KG1 (cell line): Measurements from ENCODE around the gene ADGRG4.
"Not testable (repeated sequence)": the region's sequence is repeated elsewhere in the genome, so short reads cannot be mapped to it uniquely, and the experiment has no call there.

Experiments used
- DNase-seq: peaks from one replicate; lab custom pipeline; 2025; lab: John Stamatoyannopoulos, UW

Gene ADGRG4

DNA sequence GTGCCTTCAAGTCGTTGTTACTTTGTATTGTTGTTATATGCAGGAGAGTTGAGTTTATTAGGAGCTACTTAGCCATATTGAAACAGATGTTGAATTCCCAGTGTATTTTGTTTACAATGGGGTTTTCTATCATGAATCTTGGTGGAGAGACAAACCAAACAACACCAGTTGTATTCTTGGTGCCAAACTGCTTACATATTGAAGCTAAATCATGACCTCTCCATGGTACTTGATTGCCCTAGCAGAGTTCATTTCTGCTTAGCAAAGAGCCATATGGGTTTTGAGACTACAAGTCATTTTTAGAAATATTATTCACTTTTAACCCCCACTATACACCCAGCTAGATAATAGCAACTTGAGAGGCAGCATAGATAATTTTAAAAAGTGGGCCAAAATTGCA lies 85.4 kb downstream of the ADGRG4 start:
- no peak for DNase-seq

DNA sequence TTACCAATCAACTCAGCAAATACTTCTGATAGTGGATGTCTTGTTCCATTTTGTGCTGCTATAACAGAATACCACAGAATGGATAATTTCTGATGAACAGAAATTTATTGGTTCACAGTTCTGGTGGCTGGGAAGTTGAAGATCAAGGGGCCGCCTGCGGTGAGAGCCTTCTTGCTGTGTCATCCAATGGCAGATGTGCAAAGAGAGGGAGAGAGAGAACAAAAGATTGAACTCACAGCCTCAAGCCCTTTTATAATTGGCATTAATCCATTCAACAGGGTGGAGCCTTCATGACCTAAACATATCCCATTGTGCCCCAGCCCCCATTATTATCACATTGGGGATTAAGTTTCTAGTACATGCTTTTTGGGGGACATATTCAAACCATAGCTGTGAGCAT lies 86.1 kb downstream of the ADGRG4 start:
- DNase-seq: no peak

DNA sequence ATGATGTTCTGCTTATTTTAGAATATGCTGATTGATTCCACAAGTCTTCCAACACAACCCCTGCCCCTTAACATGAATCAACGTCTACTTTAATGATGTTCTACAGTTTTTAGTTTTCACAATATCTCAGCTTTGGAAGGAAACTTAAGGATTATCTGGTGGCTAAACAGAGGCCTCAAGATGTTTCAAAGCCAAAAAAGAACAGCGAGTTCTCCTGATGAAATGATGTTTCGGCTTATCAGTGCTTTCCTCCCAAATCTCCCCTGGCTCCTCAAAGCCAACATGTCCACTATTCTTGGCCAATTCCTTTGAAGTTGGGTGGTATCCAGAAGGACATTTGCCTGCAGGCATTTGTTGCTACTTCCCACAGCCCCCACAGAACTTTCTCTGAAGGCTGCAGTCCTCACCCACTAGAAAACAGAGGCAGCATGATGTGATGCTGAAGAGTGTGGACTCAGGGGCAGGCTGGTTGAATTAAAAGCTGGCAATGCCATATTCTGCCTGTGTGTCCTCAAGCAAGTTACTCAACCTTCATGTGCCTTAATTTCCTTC lies 87.3 kb downstream of the ADGRG4 start:
- no peak for DNase-seq

DNA sequence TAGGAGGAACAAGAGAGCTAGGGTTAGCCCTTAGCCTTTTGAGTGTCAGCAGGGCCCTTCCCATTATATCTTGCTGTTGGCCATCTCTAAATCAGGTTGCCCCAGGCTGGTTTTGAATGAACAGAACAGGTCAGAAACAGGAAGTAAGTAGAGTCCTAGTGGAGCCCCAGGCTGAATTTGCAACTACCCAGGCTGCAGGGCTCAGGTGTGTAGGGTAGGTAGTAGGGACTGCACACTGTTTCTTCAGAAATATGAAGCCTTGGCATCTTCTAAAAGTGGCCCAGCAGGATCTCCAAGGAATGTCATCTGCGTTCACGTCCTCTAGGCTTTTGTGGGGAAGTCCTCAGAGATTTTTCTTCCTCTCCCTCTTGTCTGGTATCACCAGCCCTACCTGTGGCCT lies 90.2 kb downstream of the ADGRG4 start:
- DNase-seq: no peak

DNA sequence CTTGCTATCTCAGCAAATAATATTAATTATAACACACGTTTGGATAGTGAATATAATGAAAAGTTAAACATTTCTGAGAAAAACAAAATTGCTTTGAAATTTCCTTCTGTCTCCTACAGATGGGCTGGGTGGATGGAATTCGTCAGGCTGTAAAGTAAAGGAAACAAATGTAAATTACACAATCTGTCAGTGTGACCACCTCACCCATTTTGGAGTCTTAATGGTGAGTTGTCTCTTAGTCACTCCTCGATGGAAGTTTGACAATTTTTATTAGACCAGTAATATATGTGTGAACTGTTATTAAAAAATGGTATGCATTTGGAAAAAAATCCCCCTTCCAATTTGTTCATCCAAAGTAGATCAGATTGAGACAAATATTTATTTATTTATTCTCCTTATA lies 94.5 kb downstream of the ADGRG4 start:
- DNase-seq: no peak

DNA sequence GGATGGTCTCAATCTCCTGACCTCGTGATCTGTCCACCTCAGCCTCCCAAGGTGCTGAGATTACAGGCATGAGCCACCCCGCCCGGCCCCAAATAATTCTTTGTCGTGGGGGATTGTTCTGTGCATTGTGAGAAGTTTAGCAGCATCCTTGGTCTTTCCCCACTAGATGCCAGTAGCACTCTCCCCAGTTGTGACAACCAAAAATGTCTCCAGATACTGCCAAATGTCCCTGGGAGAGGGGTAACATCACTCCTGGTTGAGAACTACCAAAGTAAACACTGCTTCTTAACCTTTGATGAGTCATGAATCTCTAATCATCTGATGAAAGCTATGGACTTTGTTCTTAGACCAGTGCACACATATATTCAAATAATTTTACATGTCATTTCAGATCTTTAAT lies 96.2 kb downstream of the ADGRG4 start:
- no peak for DNase-seq

- no peak for DNase-seq
Measured at GRCh38 chrX:136405126-136405525, 104.4 kb downstream of the ADGRG4 start.

GRCh38 chrX:136417806-136418205 lies 117.0 kb downstream of the ADGRG4 start:
- DNase-seq: no peak

DNA sequence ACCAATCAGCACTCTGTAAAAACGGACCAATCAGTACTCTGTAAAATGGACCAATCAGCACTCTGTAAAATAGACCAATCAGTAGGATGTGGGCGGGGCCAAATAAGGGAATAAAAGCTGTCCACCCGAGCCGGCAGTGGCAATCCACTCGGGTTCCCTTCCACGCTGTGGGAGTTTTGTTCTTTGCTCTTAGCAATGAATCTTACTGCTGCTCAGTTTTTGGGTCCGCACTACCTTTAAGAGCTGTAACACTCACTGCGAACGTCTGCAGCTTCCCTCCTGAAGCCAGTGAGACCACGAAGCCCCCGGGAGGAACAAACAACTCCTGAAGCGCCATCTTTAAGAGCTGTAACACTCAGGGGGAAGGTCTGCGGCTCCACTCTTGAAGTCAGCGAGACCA lies 120.6 kb downstream of the ADGRG4 start:
- DNase-seq: no peak

DNA sequence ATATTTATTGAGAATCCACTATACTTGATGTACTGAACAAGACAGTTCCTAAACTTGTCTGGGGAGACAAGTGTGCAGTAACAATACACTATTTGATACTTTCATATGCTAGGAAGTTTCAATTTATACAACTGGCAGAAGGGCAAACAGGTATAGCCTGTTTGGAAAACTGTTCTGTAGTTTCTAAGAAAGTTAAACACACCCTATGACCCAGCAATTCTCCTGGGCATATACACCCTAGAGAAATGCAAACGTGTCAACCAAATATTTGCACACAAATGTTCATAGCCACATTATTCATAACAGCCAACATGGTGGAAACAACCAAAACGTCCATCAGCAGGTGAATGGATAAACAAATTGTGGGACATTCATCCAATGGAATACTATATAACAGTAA lies 123.0 kb downstream of the ADGRG4 start:
- DNase-seq: no peak

- no peak for DNase-seq
Measured at GRCh38 chrX:136425996-136426395, 125.2 kb downstream of the ADGRG4 start.

DNA sequence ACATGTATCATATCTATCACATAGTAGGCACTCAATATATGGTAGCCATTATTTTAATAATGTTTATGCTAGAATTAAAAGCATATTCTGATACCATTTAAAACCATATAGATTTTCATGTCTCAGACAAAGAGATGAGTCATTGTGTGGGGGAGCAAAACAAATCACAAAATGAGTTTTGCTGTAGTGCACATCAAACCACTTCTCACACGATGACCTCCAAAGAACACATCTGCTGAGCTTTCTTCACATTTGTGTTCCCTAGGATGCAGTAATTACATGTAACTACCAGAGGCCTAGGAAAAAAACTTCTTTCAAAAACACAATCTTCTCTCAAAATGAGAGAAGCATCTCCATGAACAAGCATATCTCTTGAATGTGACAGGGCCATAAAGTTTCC lies 130.9 kb downstream of the ADGRG4 start:
- DNase-seq: no peak

GRCh38 chrX:136437774-136438173 lies 137.0 kb downstream of the ADGRG4 start:
- DNase-seq: no peak

DNA sequence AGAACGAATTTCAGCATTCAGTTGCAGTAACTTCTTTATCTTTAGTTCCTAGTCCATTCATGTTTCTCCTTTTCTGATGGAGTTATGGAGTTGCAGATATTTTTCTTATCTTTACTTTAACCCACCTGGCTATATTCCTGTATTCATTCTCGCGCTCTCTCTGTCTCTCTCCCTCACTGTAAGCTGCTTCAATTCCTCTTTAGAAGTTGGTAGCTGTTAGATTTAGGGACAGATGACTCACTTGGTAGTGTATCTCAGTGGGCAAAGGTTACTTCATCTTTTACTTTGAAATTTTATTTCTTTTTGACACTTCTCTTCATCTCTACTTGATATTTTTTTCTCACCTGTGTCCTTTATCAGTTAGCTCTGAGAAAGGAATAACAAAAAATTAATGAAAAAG lies 137.4 kb downstream of the ADGRG4 start:
- no peak for DNase-seq

DNA sequence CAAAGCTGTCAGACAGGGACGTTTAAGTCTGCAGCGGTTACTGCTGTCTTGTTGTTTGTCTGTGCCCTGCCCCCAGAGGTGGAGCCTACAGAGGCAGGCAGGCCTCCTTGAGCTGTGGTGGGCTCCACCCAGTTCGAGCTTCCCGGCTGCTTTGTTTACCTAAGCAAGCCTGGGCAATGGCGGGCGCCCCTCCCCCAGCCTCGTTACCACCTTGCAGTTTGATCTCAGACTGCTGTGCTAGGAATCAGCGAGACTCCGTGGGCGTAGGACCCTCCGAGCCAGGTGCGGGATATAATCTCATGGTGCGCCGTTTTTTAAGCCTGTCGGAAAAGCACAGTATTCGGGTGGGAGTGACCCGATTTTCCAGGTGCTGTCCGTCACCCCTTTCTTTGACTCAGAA lies 144.9 kb downstream of the ADGRG4 start:
- DNase-seq: not testable (repeated sequence)

DNA sequence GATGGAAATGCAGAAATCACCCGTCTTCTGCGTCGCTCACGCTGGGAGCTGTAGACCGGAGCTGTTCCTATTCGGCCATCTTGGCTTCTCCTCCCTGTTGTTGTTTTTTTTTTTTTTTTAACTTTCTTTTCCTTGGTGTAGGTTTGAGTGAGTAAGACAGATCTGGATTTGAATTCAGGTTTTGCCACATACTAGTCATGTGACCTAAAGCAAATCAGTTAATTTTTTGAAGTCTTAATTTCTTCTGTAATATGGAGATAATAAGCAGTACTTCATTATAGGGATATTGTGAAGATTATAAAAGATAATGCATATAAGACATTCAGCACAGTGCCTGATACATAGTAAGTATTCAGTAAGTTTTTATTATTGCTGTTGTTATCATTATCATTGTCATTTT lies 145.4 kb downstream of the ADGRG4 start:
- DNase-seq: no peak

DNA sequence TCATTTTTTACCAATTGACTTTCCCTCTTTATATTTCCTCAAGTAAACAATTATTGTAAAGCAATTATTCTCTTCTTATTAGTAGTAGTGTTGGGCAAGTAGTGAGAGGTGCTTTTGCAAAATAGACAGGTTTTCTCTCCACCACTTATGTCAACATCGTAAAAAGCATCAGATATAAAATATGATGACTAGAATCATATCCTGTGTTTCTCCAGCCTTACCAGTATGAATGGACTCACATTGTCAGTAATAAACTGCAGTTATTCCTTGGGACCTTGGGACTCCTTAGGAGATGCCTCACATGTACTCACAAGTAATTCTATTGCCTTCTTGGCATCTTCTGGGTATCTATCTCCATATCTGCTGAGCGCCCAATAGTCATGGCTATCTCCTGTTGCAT lies 146.5 kb downstream of the ADGRG4 start:
- no peak for DNase-seq

DNA sequence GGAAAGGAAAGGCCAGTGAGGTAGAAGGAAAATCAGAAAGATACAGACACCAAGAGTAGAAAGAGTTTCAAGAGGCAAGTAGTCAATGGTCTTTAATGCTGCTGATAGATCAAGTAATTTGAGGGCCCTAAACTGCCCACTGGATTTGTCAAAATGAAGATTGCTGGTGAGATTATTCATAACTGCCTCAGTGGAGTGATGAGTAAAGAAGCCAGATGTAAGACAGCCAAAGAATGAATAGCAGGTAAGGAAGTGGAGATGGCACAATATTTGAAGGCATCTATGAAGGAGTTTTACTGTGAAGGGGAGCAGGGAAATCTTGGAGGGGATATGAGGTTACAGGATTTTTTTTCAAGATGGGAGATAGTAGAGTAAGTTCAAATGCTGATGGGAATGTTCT lies 147.2 kb downstream of the ADGRG4 start:
- no peak for DNase-seq

DNA sequence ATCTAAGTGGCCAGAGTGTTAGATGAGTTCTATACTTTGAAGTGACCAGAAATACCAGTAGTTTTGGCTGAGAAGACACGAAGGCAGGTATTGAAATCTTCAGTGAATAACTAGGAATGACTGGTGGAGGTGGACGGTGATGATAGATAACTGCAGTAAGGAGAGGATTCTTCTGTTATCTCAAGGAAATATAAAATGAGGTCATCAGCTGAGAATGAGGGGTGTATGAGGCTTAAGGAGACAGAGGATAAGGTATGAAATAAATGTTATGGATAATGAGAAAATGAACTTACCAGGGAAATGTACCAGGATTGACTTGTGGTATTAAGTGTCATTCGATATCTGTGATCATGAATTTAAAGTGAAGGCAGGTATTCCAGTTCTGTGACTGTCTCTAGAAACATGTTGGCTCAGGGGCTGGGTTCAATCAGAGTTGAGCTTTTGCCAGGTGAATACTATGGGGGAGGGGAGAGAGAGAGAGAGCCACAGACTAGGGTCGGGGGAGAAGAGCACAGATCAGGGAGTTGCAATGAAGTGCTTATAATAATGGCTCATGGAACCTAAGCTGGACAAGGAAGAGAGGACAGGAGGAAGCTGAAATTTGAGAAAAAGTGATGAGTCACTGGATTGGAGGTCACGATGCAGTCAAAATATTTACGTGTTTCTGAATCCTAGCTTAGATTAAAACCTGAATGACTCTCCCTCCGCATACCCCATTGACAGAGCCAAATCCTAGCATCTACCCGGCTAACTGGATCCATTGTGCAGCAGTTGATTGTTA lies 149.5 kb downstream of the ADGRG4 start:
- DNase-seq: no peak

GRCh38 chrX:136452614-136453013 lies 151.9 kb downstream of the ADGRG4 start:
- DNase-seq: no peak

DNA sequence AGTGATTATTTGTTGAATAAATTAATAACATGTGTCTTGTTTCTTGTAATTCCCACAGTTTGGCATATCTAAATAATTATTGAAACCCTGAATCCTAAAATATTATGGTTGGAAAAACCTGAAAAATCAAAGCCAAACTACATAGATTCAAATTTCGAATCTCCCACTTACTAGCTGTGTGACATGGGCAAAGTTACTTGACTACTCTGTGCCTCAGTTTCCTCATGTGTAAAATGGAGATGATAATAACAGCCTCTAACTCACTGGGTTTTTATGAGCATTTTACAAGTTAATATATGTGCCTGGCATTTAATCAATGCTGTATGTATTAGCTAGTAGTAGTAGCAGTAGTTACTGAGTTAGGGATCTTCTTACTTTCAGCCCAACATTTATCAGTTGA lies 152.4 kb downstream of the ADGRG4 start:
- no peak for DNase-seq

DNA sequence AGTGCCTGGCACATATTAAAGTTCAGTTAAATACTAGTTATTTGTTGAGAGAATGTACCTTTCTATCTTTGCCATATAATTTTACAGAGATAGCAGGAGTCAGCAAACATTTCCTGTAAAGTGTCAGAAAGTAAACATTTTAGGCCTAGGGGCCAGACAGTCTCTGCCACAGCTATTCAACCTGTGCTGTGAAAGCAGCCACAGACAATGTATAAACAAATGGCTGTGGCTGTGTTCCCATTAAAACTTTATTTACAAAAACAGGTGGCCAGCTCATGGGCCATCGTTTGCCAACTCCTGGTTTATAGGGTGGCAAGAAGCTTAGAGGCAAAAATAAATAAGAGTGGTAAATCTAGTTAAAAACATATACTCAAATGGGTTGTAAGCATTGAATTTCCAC lies 153.0 kb downstream of the ADGRG4 start:
- DNase-seq: no peak

- no peak for DNase-seq
Measured at GRCh38 chrX:136456133-136456532, 155.4 kb downstream of the ADGRG4 start.

- no peak for DNase-seq
Measured at GRCh38 chrX:136457303-136457917, 156.6 kb downstream of the ADGRG4 start.
